ACHN (cell line): ENCODE measurements around the gene BCL7A.
A peak's percentile ranks its signal among the peaks of the same experiment; 100 is the strongest.
"Not testable (repeated sequence)": the region's sequence is repeated elsewhere in the genome, so short reads cannot be mapped to it uniquely, and the experiment has no call there.

Experiments
- DNase-seq: peaks from one replicate; pipeline ENCODE4 v3.0.0-alpha.2; 2015
- in situ Hi-C: cut with HindIII; loops from 2 replicates; pipeline ENCODE4 v1.10.0; 2017; ENCODE audit warnings: low sequenced_read_pairs, low pct_ligation_motif_present, low pct_unique_long_range_greater_than_20kb

Gene BCL7A

DNA sequence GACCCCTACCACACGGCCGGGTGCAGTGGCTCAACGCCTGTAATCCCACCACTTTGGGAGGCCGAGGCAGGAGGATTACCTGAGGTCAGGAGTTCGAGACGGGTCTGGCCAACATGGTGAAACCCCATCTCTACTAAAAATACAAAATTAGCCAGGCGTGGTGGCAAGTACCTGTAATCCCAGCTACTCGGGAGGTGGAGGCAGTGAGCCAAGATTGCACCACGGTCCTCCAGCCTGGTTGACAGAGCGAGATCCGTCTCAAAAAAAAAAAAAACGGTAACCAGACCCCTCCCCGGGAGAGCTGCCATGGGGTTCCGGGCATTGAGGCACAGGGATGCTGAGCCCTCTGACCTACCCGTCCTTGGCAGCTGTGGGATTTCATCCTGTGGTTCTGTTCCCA is 21.8 kb downstream of the BCL7A start:
- in situ Hi-C loops, result no loop called here

DNA sequence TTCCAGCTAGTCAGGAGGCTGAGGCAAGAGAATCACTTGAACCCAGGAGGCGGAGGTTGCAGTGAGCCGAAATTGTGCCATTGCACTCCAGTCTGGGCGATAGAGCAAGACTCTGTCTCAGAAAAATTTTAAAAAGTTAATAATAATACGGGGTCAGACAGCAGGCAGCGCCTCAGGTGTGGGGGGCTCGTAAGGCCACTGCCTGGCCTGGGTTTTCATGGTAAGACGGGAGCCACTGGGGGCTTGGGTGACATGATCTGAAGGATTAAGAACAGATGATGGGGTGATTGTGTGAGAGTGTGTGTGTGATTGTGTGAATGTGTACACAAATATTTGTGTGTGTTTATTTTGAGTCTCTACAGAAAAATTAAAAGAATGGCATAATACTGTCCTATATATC is 23.6 kb downstream of the BCL7A start:
- no peak for DNase-seq
- in situ Hi-C loops, result no loop called here

More for the DNA sequence above, 21.8 kb downstream of the BCL7A start:
- no peak for DNase-seq

DNA sequence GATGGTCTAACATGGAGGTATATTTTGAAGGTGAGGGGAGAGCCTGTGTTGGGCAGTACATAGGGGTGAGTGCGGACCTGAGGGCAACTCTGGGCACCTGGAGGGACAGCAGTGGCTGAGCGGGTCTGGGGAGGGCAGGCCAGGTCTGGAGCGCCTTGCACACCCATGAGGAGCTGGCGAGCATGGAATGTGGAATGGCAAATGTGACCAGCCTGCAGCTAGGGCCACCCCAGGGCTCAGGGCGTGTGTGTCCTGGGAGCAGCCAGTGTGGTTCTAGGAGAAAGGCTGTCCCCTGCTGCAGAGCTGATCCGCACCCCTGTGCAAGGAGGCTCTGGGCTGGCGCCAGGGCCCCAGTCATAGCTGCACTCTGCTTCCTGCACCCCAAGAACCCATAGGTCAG is 24.5 kb downstream of the BCL7A start:
- no peak for DNase-seq
- in situ Hi-C loops, result no loop called here

DNA sequence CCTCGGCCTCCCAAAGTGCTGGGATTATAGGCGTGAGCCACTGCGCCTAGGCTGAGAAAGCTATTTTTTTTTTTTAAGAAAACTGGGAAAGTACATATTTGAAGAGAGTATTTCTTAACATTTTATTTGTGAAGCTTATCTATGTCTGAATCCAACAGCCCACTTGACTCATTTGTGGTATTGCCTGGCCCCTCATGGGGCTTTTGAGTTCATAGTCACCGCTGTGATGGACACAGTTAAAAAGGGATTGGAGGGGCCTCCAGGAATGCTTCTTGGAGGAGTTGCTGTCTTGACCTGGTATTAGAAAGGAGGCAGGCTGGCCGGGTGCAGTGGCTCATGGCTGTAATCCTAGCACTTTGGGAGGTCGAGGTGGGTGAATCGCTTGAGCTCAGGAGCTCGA is 26.5 kb downstream of the BCL7A start:
- no peak for DNase-seq
- in situ Hi-C loops, result no loop called here

- in situ Hi-C loops, result no loop called here
- no peak for DNase-seq
Observed at GRCh38 chr12:122049827-122050226, 28.1 kb downstream of the BCL7A start.

DNA sequence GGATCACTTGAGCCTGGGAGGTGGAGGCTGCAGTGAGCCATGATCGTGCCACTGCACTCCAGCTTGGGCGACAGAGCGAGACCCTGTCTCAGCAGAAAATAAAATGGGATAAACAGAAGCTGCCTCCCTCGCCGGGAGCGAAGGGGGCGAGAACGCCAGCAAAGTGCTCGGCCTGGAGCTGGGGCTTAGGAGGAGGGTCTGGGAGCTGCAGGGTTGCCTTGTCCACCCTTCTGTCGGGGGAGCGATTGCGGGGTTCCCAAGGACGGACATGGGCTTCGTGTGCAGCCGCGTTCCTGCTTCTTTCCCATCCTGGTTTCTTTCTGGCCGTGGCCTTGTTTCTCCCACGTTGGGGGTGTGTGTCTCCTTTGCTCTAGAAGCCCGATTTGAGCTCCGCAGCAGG is 29.0 kb downstream of the BCL7A start:
- in situ Hi-C loops, result no loop called here
- no peak for DNase-seq

DNA sequence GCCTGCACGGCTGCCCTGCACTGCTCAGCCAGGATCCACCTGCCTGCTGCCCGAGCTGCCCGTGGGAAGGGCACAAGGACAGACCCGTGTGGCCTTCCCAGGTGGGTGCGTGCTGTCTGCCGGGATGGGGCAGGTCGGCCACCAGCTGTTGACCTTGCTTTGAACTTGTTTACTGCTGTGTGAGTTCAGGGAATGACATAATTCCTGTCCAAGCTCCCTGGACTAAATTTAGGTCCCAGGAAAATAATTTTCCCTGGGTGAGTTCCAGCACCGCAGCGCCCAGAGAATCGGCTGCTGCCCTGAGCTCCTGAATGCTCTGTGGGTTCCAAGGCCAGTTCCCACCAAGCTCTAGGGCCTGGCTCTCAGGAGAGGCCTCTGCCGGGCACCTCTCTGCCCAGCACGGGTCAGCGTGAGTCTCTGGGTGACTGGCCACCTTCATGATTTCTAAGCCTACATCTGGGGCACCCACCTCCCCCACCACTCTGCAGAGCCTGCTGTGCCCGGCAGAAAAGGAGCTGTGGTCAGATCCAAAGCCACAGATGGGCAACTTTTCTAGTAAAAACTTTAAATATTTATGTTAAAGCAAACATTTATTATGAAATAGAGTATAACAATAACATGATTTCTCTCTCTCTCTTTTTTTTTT is 29.7 kb downstream of the BCL7A start:
- in situ Hi-C loops, result no loop called here
- DNase-seq, result no peak

- no peak for DNase-seq
- in situ Hi-C loops, result no loop called here
Observed at GRCh38 chr12:122052285-122052684, 30.6 kb downstream of the BCL7A start.

GRCh38 chr12:122054842-122055520 is 33.3 kb downstream of the BCL7A start:
- DNase-seq, result no peak
- in situ Hi-C loops, result no loop called here

- in situ Hi-C loops, DNase-seq: not testable (repeated sequence)
Observed at GRCh38 chr12:122056406-122056805, 34.7 kb downstream of the BCL7A start.

- in situ Hi-C loops, result no loop called here
- DNase-seq, result no peak
Observed at GRCh38 chr12:122057007-122057735, 35.5 kb downstream of the BCL7A start.

DNA sequence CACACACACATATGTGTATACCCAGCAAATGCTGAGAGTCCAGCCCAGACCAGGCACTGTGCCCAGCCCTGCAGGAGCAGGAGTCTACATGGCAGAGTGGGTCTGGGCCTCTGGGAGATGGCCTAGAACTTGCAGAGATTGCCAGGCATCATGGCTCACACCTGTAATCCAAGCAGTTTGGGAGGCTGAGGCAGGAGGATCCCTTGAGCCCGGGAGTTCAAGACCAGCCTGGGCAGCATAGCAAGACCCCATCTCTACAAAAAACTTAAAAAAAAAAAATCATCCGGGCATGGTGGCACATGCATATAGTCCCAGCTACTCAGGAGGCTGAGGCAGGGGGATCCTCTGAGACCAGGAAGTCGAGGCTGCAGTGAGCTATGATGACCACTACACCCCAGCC is 36.1 kb downstream of the BCL7A start:
- in situ Hi-C loops, result no loop called here

GRCh38 chr12:122058549-122059149 is 37.0 kb downstream of the BCL7A start:
- no peak for DNase-seq
- in situ Hi-C loops, result no loop called here

More for the DNA sequence above, 36.1 kb downstream of the BCL7A start:
- DNase-seq, result no peak

GRCh38 chr12:122059203-122059960 is 37.7 kb downstream of the BCL7A start:
- DNase-seq, result no peak
- in situ Hi-C loops, result no loop called here

DNA sequence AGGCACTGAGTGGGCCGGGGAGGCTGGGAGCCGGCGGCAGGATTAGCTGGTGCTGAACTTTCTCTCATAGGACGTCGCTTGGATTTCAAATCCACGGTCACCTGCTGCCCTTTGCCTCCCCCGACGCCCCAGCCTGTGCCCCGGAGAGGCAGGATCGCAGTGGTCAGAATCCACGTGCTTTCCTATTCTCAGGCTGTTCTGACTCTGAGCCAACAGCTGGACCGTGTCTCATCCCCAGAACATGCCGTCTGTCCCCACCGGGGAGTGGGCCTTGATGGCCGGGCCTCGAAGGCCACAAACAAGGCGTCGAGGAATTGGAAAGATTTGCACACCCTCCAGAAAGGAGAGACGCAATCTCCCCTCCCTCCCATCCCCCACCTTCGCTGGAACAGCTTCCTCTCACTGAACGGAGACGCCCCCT is 38.4 kb downstream of the BCL7A start:
- no peak for DNase-seq
- in situ Hi-C loops, result no loop called here

DNA sequence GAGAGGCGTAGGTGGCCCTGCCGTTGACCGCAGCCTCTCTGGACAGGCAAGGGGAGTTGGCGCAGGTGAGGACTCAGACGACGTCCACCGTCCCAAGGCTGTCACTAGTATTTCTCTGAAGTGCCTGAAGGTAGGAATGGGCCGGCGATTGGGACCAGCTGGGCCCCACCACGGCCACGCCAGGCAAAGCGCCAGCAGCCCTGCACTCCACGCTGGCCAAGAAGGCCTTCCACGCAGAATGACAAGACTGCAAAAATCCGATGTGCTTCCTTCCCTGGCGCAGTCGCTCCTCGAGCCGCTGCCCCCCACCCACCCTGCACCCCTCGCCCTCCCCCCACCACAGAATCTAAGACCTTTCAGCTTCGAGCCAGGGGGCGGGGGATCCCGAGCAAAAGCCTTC is 39.6 kb downstream of the BCL7A start:
- in situ Hi-C loops, result no loop called here
- no peak for DNase-seq

GRCh38 chr12:122062832-122063693 is 41.4 kb downstream of the BCL7A start:
- DNase-seq, result peak; percentile 74
- in situ Hi-C loops, result no loop called here

DNA sequence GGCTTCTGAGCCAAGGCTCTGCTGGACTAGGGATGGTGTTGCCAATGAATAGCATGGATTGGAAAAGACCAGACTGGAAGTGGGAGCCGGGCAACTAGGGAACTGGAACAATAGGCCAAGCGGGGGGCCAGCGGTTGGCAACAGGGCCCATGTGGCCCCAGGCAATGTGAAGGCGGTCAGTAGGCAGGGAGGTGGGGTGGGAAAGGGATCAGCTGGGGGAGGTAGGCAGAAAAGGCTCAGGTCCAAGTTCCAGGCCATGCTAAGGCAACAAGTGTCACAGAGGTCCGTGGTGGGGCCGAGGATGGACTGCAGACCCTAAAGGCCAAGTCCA is 42.0 kb downstream of the BCL7A start:
- in situ Hi-C loops, result no loop called here
- DNase-seq, result no peak
